Measurements from ENCODE around the gene TSHZ2. TPM values are rescaled to one million over a fixed set of nuclear protein-coding genes. Genes with fewer than 3 reads are reported as not detected.
A peak's percentile ranks its signal among the peaks of the same experiment; 100 is the strongest.

Gene TSHZ2
- total and polyA plus RNA-seq, 9 of the 15 experiments (the other 6 are each of a cell fraction or from before 2014, with no cell fraction given), result 0.03 to 0.20 (median 0.05) TPM; not detected in 4

GRCh38 chr20:53296451-53297153 lies 324.4 kb downstream of the TSHZ2 start (continued):
- TF ChIP-seq PRDM10 (IDR thresholded peaks at IDR 0.05; ENCODE audit: partially characterized antibody) (peak; percentile 59), NR2C2 (CRISPR knock-in tag; IDR thresholded peaks at IDR 0.05) (no peak), NR2C2 (tag; IDR thresholded peaks at IDR 0.05) (peak; percentile 50), ARID1B (IDR thresholded peaks at IDR 0.05) (peak; percentile 88), SOX6 (IDR thresholded peaks at IDR 0.05) (peak; percentile 97), DPF2 (IDR thresholded peaks at IDR 0.05) (peak; percentile 85), CEBPB (tag; IDR thresholded peaks at IDR 0.05) (no peak), JUN (IDR thresholded peaks at IDR 0.05; ENCODE audit: borderline replicate concordance, low read depth, low read length) (no peak), JUN (CRISPR knock-in tag; IDR thresholded peaks at IDR 0.05; ENCODE audit: borderline replicate concordance) (no peak), RAD21 (CRISPR knock-in tag; conservative IDR thresholded peaks at IDR 0.05 in 1 of 2, IDR thresholded peaks at IDR 0.05 in 1 of 2) (peak in 1 of 2 experiments; percentile 31; a peak in 1 of 4 replicates), RCOR1 (IDR thresholded peaks at IDR 0.05; ENCODE audit: borderline replicate concordance in 1 of 2, low read depth in 2 of 2, low read length in 2 of 2) (peak in 1 of 2 experiments; percentile 83; a peak in 3 of 4 replicates), PCBP1 (IDR thresholded peaks at IDR 0.05; ENCODE audit: low read depth, low read length, poor library complexity, severe bottlenecking) (no peak), TEAD1 (CRISPR knock-in tag; IDR thresholded peaks at IDR 0.05) (peak in 1 of 2 experiments; percentile 61; a peak in 1 of 4 replicates), SMARCA4 (IDR thresholded peaks at IDR 0.05) (peak; percentile 86), KHSRP (IDR thresholded peaks at IDR 0.05) (no peak), ZNF766 (CRISPR knock-in tag; conservative IDR thresholded peaks at IDR 0.05) (peak; percentile 90), BRD9 (IDR thresholded peaks at IDR 0.05; ENCODE audit: low read depth, partially characterized antibody) (peak; percentile 9)
- TF ChIP-seq, protein P1, sequence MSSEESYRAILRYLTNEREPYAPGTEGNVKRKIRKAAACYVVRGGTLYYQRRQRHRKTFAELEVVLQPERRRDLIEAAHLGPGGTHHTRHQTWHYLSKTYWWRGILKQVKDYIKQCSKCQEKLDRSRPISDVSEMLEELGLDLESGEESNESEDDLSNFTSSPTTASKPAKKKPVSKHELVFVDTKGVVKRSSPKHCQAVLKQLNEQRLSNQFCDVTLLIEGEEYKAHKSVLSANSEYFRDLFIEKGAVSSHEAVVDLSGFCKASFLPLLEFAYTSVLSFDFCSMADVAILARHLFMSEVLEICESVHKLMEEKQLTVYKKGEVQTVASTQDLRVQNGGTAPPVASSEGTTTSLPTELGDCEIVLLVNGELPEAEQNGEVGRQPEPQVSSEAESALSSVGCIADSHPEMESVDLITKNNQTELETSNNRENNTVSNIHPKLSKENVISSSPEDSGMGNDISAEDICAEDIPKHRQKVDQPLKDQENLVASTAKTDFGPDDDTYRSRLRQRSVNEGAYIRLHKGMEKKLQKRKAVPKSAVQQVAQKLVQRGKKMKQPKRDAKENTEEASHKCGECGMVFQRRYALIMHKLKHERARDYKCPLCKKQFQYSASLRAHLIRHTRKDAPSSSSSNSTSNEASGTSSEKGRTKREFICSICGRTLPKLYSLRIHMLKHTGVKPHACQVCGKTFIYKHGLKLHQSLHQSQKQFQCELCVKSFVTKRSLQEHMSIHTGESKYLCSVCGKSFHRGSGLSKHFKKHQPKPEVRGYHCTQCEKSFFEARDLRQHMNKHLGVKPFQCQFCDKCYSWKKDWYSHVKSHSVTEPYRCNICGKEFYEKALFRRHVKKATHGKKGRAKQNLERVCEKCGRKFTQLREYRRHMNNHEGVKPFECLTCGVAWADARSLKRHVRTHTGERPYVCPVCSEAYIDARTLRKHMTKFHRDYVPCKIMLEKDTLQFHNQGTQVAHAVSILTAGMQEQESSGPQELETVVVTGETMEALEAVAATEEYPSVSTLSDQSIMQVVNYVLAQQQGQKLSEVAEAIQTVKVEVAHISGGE (CRISPR knock-in tag; IDR thresholded peaks at IDR 0.05), result 0 out of 6 replicates have a peak, but pooled peaks of 1 of the 3 experiments have one; percentile 22
- TF ChIP-seq, protein P2, sequence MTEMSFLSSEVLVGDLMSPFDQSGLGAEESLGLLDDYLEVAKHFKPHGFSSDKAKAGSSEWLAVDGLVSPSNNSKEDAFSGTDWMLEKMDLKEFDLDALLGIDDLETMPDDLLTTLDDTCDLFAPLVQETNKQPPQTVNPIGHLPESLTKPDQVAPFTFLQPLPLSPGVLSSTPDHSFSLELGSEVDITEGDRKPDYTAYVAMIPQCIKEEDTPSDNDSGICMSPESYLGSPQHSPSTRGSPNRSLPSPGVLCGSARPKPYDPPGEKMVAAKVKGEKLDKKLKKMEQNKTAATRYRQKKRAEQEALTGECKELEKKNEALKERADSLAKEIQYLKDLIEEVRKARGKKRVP (CRISPR knock-in tag; IDR thresholded peaks at IDR 0.05), result peak; percentile 79
